HEK293 (cell line): ENCODE data around the gene SCIN.

ENCODE experiments used
- CTCF ChIA-PET: fragments of 350-600 bp; formaldehyde crosslinking; extraction: SDS; loops from one replicate; lab custom pipeline; 2021; ENCODE audit warnings: antibody characterized with exemption; lab: Yijun Ruan, JAX
- POLR2A ChIA-PET: fragments of 300-600 bp; formaldehyde crosslinking; extraction: SDS; loops from one replicate; lab custom pipeline; 2020; ENCODE audit warnings: antibody characterized with exemption, inconsistent platforms; lab: Yijun Ruan, JAX
- H3K27ac ChIP-seq: fragments of 200-500 bp; sonication (Bioruptor generic); 2 replicates; pipeline ENCODE4 v1.5.1; 2014; ENCODE audit warnings: low read depth, low read length, control low read depth, inconsistent platforms; ENCODE audit errors: extremely low read depth
- H3K36me3 ChIP-seq, 2 experiments: fragments of 200-500 bp in 1 of 2; sonication (Bioruptor generic) in 1 of 2; 1 replicate in 1 of 2; 2 replicates in 1 of 2; pipeline ENCODE4 v1.5.1; 2014 to 2017; ENCODE audit warnings: inconsistent platforms in 2 of 2, low read length in 2 of 2; ENCODE audit not compliant: control insufficient read depth in 2 of 2, insufficient read depth in 1 of 2
- H3K4me1 ChIP-seq: fragments of 200-500 bp; sonication (Bioruptor generic); 2 replicates; pipeline ENCODE4 v1.5.1; 2014; ENCODE audit warnings: mild to moderate bottlenecking, low read length, inconsistent platforms; ENCODE audit not compliant: control insufficient read depth, insufficient read depth
- H3K4me3 ChIP-seq: 2 replicates; pipeline ENCODE4 v1.5.1; 2011; ENCODE audit warnings: low read depth, mild to moderate bottlenecking, control low read depth, low read length, moderate library complexity
- H3K9me3 ChIP-seq: fragments of 200-500 bp; sonication (Bioruptor generic); 2 replicates; pipeline ENCODE4 v1.5.1; 2014; ENCODE audit warnings: low read depth, low read length, inconsistent platforms; ENCODE audit not compliant: control insufficient read depth, insufficient read depth
- AEBP2 ChIP-seq: fragments of 450-650 bp; formaldehyde crosslinking; IDR thresholded peaks from 2 replicates; pipeline ENCODE4 v1.5.1; 2016; ENCODE audit warnings: missing biosample characterization, missing genetic modification characterization, borderline replicate concordance
- ATF2 ChIP-seq: fragments of 450-650 bp; formaldehyde crosslinking; IDR thresholded peaks from 2 replicates; pipeline ENCODE4 v1.5.1; 2016; ENCODE audit warnings: missing biosample characterization, missing genetic modification characterization, low read depth
- BCL11A ChIP-seq: fragments of 450-650 bp; formaldehyde crosslinking; IDR thresholded peaks from 2 replicates; pipeline ENCODE4 v1.5.1; 2016; ENCODE audit warnings: low read depth, missing biosample characterization, missing genetic modification characterization
- GFI1B ChIP-seq: fragments of 450-650 bp; formaldehyde crosslinking; IDR thresholded peaks from 2 replicates; pipeline ENCODE4 v1.5.1; 2016; ENCODE audit warnings: missing biosample characterization, missing genetic modification characterization
- HOXA7 ChIP-seq: sonication (generic); formaldehyde crosslinking; IDR thresholded peaks from 2 replicates; pipeline ENCODE4 v1.8.1; 2022; ENCODE audit warnings: missing genetic modification reagents, borderline replicate concordance
- OSR2 ChIP-seq: fragments of 450-650 bp; formaldehyde crosslinking; IDR thresholded peaks from 2 replicates; pipeline ENCODE4 v1.5.1; 2016; ENCODE audit warnings: missing biosample characterization, missing genetic modification characterization
- REPIN1 ChIP-seq: fragments of 450-650 bp; formaldehyde crosslinking; IDR thresholded peaks from 2 replicates; pipeline ENCODE4 v1.5.1; 2017; ENCODE audit warnings: missing biosample characterization, missing genetic modification characterization, low read depth
- SETDB1 ChIP-seq: IDR thresholded peaks from one replicate; pipeline ENCODE4 v1.6.1; 2017; ENCODE audit warnings: mild to moderate bottlenecking, low read length, moderate library complexity, mixed read lengths; ENCODE audit not compliant: insufficient read length
- ZBTB49 ChIP-seq: fragments of 450-650 bp; formaldehyde crosslinking; IDR thresholded peaks from 2 replicates; pipeline ENCODE4 v1.5.1; 2016; ENCODE audit warnings: missing biosample characterization, missing genetic modification characterization, low read depth
- ZBTB8A ChIP-seq: fragments of 450-650 bp; formaldehyde crosslinking; IDR thresholded peaks from 2 replicates; pipeline ENCODE4 v1.5.1; 2016; ENCODE audit warnings: missing biosample characterization, missing genetic modification characterization
- ZNF10 ChIP-seq: fragments of 450-650 bp; formaldehyde crosslinking; IDR thresholded peaks from 2 replicates; pipeline ENCODE4 v1.5.1; 2017; ENCODE audit warnings: missing biosample characterization, missing genetic modification characterization
- ZNF140 ChIP-seq: fragments of 450-650 bp; formaldehyde crosslinking; IDR thresholded peaks from 2 replicates; pipeline ENCODE4 v1.5.1; 2016; ENCODE audit warnings: missing biosample characterization, missing genetic modification characterization
- ZNF433 ChIP-seq: fragments of 450-650 bp; formaldehyde crosslinking; IDR thresholded peaks from 2 replicates; pipeline ENCODE4 v1.5.1; 2016; ENCODE audit warnings: missing biosample characterization, missing genetic modification characterization, low read depth
- ZNF473 ChIP-seq: fragments of 450-650 bp; formaldehyde crosslinking; IDR thresholded peaks from 2 replicates; pipeline ENCODE4 v1.5.1; 2017; ENCODE audit warnings: missing biosample characterization, missing genetic modification characterization
- ZNF501 ChIP-seq: fragments of 450-650 bp; formaldehyde crosslinking; IDR thresholded peaks from 2 replicates; pipeline ENCODE4 v1.5.1; 2016; ENCODE audit warnings: missing biosample characterization, missing genetic modification characterization
- ZNF510 ChIP-seq: fragments of 450-650 bp; formaldehyde crosslinking; IDR thresholded peaks from 2 replicates; pipeline ENCODE4 v1.5.1; 2018; ENCODE audit warnings: mild to moderate bottlenecking, missing genetic modification characterization, missing biosample characterization; ENCODE audit not compliant: insufficient replicate concordance
- ZNF529 ChIP-seq: fragments of 450-650 bp; formaldehyde crosslinking; IDR thresholded peaks from 2 replicates; pipeline ENCODE4 v1.5.1; 2017; ENCODE audit warnings: missing genetic modification characterization, missing biosample characterization; ENCODE audit not compliant: insufficient replicate concordance
- ZNF560 ChIP-seq: fragments of 450-650 bp; formaldehyde crosslinking; IDR thresholded peaks from 2 replicates; pipeline ENCODE4 v1.5.1; 2017; ENCODE audit warnings: missing biosample characterization, missing genetic modification characterization, borderline replicate concordance
- ZNF610 ChIP-seq: fragments of 450-650 bp; formaldehyde crosslinking; IDR thresholded peaks from 2 replicates; pipeline ENCODE4 v1.5.1; 2016; ENCODE audit warnings: missing biosample characterization, missing genetic modification characterization, borderline replicate concordance
- ZNF629 ChIP-seq: fragments of 450-650 bp; formaldehyde crosslinking; IDR thresholded peaks from 2 replicates; pipeline ENCODE4 v1.5.1; 2017; ENCODE audit warnings: missing biosample characterization, missing genetic modification characterization
- ZSCAN16 ChIP-seq: fragments of 450-650 bp; formaldehyde crosslinking; IDR thresholded peaks from 2 replicates; pipeline ENCODE4 v1.5.1; 2016; ENCODE audit warnings: missing biosample characterization, missing genetic modification characterization
- ZSCAN18 ChIP-seq: fragments of 450-650 bp; formaldehyde crosslinking; IDR thresholded peaks from 2 replicates; pipeline ENCODE4 v1.5.1; 2016; ENCODE audit warnings: missing biosample characterization, missing genetic modification characterization
- TF ChIP-seq, protein P1 (sequence below): fragments of 450-650 bp; formaldehyde crosslinking; optimal IDR thresholded peaks from 2 replicates; pipeline ENCODE3; 2016; ENCODE audit warnings: missing biosample characterization, mild to moderate bottlenecking, missing genetic modification characterization
- TF ChIP-seq, protein P2 (sequence below): fragments of 450-650 bp; formaldehyde crosslinking; IDR thresholded peaks from 2 replicates; pipeline ENCODE4 v1.5.1; 2016; ENCODE audit warnings: missing biosample characterization, missing genetic modification characterization

SCIN gene

GRCh38 chr7:12699299-12699698 lies 128.8 kb downstream of the SCIN start:
- Histone ChIP-seq H3K36me3 (no peaks in the 10 kb centered on the region), H3K4me1 (no peaks in the 10 kb centered on the region), H3K9me3 (no peaks in the 10 kb centered on the region), H3K27ac (no peak overlapping the region), H3K4me3 (no peak overlapping the region)
- ChIA-PET CTCF (no interaction called here), POLR2A (no interaction called here)
- TF ChIP-seq ZNF140 (no peak), ZNF529 (tag by site-specific recombination) (no peak), ZSCAN16 (no peak), ZSCAN18 (tag by site-specific recombination) (no peak), BCL11A (tag by site-specific recombination) (no peak), ZNF629 (tag by site-specific recombination) (no peak), ZNF560 (tag by site-specific recombination) (no peak), ZNF473 (tag by site-specific recombination) (no peak), ZBTB8A (tag by site-specific recombination) (no peak), GFI1B (no peak), ZBTB49 (tag by site-specific recombination) (no peak), OSR2 (tag by site-specific recombination) (no peak), ZNF501 (tag by site-specific recombination) (no peak)

GRCh38 chr7:12701433-12701832 lies 130.9 kb downstream of the SCIN start:
- no peaks in the 10 kb centered on the region for H3K36me3 ChIP-seq
- no peak overlapping the region for H3K27ac ChIP-seq

GRCh38 chr7:12703881-12704280 lies 133.4 kb downstream of the SCIN start:
- CTCF ChIA-PET: interaction anchor here (0.7 kb wide), 1 partner anchor 23 kb away, joined by 3 read pairs; no protein-coding TSS in a partner anchor
- H3K27ac ChIP-seq: no peak overlapping the region
- H3K36me3 ChIP-seq: no peaks in the 10 kb centered on the region
- H3K9me3 ChIP-seq: no peaks in the 10 kb centered on the region
- POLR2A ChIA-PET: no interaction called here
- no peak overlapping the region for H3K4me3 ChIP-seq
- H3K4me1 ChIP-seq: no peaks in the 10 kb centered on the region
- no peak for TF ChIP-seq ATF2 (tag by site-specific recombination)
- TF ChIP-seq ZSCAN18 (tag by site-specific recombination): no peak
- TF ChIP-seq AEBP2: no peak
- TF ChIP-seq ZNF10 (tag by site-specific recombination): no peak
- TF ChIP-seq, protein P1, sequence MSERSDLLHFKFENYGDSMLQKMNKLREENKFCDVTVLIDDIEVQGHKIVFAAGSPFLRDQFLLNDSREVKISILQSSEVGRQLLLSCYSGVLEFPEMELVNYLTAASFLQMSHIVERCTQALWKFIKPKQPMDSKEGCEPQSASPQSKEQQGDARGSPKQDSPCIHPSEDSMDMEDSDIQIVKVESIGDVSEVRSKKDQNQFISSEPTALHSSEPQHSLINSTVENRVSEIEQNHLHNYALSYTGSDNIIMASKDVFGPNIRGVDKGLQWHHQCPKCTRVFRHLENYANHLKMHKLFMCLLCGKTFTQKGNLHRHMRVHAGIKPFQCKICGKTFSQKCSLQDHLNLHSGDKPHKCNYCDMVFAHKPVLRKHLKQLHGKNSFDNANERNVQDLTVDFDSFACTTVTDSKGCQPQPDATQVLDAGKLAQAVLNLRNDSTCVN: no peak
- TF ChIP-seq, protein P2, sequence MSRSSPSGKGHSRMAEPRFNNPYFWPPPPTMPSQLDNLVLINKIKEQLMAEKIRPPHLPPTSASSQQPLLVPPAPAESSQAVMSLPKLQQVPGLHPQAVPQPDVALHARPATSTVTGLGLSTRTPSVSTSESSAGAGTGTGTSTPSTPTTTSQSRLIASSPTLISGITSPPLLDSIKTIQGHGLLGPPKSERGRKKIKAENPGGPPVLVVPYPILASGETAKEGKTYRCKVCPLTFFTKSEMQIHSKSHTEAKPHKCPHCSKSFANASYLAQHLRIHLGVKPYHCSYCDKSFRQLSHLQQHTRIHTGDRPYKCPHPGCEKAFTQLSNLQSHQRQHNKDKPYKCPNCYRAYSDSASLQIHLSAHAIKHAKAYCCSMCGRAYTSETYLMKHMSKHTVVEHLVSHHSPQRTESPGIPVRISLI (tag by site-specific recombination): no peak
- TF ChIP-seq ZNF433: no peak
- TF ChIP-seq HOXA7 (CRISPR knock-in tag): no peak

More at GRCh38 chr7:12701433-12701832, 130.9 kb downstream of the SCIN start:
- POLR2A ChIA-PET: no interaction called here
- CTCF ChIA-PET: interaction anchor here (0.6 to 0.8 kb wide), 2 partner anchors 15 to 66 kb away, joined by 3 read pairs; no protein-coding TSS in a partner anchor
- TF ChIP-seq REPIN1 (tag by site-specific recombination) (no peak), ZNF610 (tag by site-specific recombination) (0 out of 2 replicates have a peak, but pooled peaks have one; percentile 35), SETDB1 (peak; percentile 37), ZNF510 (tag by site-specific recombination) (peak; percentile 50)
- TF ChIP-seq, all 188 proteins: peak for 3
- no peaks in the 10 kb centered on the region for H3K9me3 ChIP-seq
- H3K4me3 ChIP-seq: no peak overlapping the region
- H3K4me1 ChIP-seq: no peaks in the 10 kb centered on the region
